Bone marrow (tissue), 2 donors: ENCODE data around the gene ME1.
"Not testable (repeated sequence)": the region's sequence is repeated elsewhere in the genome, so short reads cannot be mapped to it uniquely, and the experiment has no call there.

Experiments used
- DNase-seq, 2 donors: peaks; one replicate each; lab custom pipeline; 2025; lab: John Stamatoyannopoulos, UW

Gene ME1

DNA sequence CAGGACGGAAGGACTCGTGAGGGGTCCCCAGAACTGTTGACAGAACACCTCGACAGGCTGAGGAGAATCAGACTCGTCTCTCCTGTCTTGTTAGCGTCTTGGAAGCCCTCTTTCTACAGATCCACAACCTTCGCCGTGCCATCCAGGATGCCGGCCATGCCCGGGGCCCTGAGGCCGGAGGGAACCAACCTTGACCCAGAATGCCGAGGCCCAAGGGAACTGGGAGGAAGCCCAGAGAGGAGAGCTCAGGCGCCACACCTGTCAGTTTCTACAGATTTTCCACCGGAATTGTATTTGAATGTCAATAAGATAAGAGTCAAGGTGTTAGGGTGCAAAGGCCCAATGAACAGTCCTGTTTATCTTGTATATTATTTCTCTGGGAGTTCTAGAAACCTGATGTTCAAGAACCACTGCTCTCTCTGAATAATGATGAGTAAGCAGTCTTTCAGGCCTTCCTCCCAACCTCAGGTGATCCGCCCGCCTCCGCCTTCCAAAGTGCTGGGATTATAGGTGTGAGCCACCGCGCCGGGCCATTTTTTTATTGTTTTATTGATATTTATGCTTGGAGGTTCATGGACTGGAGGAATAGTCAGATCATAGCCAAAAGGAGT, 799 bp upstream of the ME1 start:
- DNase-seq, result no peak

DNA sequence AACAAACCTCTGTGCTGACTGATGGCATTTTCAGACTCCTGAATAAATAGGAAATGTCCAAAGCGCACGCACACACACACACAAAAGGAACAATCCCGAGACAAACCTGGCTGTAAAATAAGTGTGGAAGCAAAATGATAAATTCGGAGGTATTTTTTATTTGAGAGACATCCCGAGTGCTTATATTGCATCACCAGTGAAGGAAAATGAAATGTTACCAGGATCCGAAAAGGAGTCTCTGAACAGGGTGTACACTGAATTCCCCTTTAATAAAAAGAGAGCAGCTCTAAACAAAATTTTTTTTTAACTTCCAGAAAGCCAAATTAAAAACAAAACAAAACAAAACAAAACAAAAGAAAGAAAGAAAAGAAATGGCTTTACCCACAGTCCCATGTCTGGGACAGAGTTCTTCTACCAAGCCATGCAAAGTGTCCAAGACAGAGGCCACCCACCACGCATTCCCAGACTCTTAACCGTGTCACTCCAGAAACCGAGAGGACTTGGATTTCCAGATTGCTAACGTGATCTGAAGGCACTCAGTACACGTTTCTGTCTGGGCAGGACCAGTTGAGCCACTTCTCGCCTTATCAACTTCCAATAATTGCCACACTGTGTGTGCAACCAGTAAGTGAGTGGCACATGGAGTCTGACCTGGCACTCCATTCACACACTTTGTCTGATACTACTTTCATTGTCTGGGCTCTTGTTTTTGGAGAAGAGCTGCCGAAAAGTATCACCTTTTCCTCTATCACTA, 817 bp downstream of the ME1 start:
- peak in 1 of 2 donors; percentile 27 for DNase-seq

DNA sequence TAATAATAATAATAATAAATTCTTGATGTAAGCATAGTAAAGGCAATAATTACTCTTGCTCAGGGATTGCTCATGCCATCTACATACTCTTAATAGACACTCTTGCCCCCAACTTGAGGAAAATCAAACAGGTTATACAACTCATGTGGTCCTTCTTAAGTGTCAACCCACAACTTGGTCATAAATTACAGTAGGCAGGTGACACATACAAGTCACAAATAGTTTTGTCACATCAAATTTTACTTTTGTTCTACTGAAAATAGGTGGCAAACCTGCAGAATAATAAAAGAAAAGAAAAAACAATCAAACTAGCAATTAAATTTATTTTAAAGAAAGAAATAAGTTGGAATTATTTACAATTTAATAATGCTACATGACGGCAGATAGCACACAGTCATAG, 1.6 kb downstream of the ME1 start:
- DNase-seq, result no peak

GRCh38 chr6:83424392-83425018, 6.3 kb downstream of the ME1 start:
- no peak for DNase-seq

DNA sequence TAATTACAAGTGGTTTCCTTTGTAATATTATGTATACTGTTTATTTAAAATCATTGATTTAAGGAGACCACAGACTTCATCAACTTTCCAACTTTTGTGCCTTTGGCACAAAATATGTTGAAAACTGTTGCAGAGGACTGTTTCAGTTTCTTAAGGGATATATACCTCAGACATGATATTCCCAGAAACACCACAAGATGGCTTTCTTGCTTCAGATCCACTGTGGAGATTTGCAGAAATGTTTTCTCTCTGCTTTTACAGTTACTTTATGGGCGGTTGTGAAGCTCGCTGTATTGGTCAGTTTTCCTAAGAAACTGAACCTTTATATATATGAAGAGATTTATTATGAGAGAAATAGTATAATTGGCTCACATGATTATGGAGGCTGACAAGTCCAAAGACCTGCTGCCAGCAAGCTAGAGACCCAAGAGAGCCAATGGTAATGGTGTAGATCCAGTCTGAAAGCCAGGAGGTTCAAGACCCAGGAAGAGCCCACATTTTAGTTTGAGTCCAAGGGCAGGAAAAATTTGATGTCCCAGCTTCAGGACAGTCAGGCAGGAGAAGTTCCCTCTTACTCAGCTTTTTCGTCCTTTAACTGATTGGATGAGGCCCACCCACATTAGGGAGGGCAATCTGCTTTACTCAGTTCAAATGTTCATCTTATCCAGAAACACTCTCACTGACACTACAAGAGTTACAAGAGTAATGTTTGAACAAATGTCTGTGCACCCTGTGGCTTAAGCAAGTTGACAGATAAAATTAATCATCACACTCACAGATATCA, 12.8 kb downstream of the ME1 start:
- peak in 1 of 2 donors; percentile 57 for DNase-seq

DNA sequence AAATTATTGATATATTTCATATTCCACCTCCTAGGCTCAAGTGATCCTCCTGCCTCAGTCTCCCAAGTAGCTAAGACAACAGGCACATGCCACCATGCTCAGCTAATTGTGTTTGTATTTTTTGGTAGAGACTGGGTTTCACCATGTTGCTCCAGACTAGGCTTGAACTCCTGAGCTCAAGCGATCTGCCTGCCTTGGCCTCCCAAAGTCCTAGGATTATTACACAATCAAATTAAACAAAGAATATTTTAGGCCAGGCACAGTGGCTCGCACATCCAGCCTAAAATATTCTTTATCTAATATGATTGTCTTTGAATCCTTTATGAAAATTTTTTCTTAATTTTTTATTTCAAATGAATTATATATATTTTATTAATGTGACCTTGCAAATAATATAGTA, 17.8 kb downstream of the ME1 start:
- no peak for DNase-seq

DNA sequence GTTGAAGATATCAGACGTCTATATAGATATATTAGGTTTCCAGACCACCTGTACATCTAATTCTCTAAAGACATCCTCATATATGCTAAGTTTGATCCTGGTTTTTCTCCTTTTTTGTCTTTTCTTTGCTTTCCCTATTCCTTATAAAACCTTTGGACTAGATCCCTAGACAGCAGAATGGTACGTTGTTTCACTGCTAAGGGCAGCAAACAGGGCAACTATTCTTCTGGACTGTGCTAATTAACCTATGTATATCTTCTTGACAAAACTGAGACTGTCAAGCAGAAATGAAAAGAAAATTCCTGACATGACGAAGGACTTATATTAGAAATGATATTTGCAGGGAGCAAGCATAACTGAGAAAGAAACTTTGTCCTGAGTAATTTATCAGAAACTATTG, 19.1 kb downstream of the ME1 start:
- no peak for DNase-seq

GRCh38 chr6:83403191-83403590, 27.7 kb downstream of the ME1 start:
- no peak for DNase-seq

DNA sequence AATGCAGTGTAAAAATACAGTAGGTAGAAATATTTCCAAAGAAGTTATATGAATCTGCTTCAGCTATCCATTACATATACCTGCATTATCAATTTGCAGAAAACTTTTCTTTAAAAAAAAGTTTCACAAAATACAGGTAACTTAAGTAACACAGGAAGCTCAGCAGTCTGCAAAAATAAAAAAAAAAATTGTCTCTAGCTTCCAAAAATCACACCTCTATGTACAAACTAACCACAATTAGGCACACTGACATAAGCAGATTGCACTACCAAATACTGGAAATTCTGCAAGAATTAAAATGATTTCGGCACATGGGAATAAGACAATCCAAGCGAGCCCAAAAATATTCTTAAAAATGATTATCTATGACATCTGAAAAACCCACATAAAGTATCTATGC, 41.2 kb downstream of the ME1 start:
- DNase-seq, result no peak

- DNase-seq, result no peak
Observed at GRCh38 chr6:83385473-83385872, 45.4 kb downstream of the ME1 start.

DNA sequence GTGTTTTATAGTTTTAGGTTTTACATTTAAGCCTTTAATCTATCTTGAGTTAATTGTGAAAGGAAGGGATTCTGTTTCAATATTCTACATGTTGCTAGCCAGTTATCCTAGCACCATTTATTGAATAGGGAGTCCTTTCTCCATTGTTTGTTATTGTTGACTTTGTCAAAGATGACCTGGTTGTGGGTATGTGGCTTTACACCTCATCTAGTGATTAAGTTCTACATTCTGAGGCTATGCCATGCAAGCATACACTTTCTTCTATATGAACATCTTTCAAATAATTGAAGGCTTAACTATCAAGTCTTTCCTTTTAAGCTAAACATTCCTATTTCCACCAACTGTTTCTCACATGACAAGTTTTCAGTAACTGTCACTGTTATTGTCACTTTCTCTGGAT, 46.1 kb downstream of the ME1 start:
- DNase-seq, result no peak

GRCh38 chr6:83381949-83382348, 48.9 kb downstream of the ME1 start:
- no peak for DNase-seq

- no peak for DNase-seq
Observed at GRCh38 chr6:83378621-83379388, 52.0 kb downstream of the ME1 start.

GRCh38 chr6:83371423-83371822, 59.4 kb downstream of the ME1 start:
- no peak for DNase-seq

GRCh38 chr6:83370567-83370966, 60.3 kb downstream of the ME1 start:
- no peak for DNase-seq

GRCh38 chr6:83369692-83370091, 61.2 kb downstream of the ME1 start:
- DNase-seq, result no peak

DNA sequence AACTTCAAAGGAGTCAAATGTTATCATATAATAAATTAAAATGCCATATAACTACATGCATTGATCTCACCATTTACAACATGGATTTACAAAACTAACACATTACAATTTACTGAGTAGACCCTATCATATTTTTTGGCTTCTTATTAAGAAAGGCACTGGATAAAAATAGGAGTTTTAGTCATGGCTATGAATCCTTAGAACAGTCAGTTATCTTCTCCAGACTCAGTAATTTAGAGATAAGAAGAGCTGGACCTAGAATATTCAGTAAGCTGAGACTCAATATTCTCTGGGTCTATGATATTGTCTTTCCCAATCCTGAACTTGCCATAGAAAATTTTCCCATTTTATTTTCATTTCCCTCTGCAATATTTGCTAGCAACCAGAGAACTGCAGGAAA, 62.3 kb downstream of the ME1 start:
- DNase-seq, result no peak

DNA sequence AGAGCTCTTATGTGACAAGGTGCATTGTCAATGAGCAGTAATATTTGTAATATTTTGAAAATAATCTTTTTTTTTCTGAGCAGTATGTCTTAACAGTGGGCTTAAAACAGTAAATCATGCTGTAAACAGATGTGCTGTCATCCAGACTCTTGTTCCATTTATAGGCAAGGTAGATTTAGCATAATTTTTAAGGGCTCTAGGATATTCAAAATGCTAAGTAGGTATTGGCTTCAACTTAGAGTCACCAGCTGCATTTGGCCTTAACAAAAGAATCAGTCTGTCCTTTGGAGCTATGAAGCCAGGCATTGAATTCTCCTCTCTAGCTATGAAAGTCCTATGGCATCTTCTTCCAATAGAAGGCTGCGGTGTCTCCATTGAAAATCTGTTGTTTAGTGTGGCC, 63.7 kb downstream of the ME1 start:
- DNase-seq, result no peak

DNA sequence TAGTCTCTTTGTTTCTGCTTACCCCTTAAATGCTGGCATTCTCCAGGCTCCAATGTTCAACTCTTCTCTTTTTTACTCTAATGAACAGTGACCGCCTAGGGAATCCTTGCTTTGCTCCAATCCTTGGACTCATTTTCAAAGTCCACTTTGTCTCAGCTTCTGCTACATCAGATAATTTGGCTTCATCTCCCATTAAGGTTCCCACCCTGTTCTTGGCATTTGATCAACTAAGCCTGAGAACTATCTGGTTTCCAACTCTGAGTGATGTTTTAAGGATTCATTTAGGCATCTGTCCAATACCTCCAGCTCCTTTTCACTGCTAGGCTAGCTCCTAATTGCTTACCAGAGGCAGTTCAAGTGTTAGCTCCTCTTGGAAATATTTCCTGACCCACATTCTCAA, 64.9 kb downstream of the ME1 start:
- DNase-seq, result no peak

GRCh38 chr6:83362349-83362748, 68.5 kb downstream of the ME1 start:
- DNase-seq, result not testable (repeated sequence)

DNA sequence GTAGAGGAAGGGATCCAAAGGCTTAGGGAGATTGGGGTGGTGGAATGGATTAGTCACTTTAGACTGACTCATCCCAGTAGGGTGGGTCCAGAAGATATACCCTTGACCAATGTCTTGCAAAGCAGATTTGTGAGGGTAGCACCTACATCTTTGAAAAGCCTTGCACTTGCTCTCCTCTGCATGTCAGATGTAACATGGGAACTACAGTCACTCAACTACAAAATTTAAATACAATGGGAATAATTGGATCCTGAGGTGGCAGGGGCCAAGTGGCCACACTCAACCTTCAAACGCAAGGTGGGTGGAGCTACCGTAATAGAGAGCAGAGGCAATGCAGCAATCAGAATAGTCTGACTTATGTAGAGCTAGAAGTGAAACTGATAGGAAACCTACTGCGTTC, 71.2 kb downstream of the ME1 start:
- DNase-seq, result no peak

GRCh38 chr6:83354747-83355146, 76.1 kb downstream of the ME1 start:
- no peak for DNase-seq
